MM.1S (cell line): ENCODE results near the gene AIRE.

ENCODE experiments used
- EZH2 ChIP-seq: fragments of 300-600 bp; sonication (generic); optimal IDR thresholded peaks from 2 replicates; pipeline ENCODE3; 2017; ENCODE audit warnings: low read depth, mild to moderate bottlenecking, antibody characterized with exemption, low read length, mixed read lengths
- EZH2phosphoT487 ChIP-seq: fragments of 300-600 bp; sonication (generic); IDR thresholded peaks from 2 replicates; pipeline ENCODE4 v1.6.1; 2018; ENCODE audit warnings: antibody characterized with exemption, low read length
- TF ChIP-seq, protein P1 (sequence below): fragments of 300-600 bp; sonication (generic); IDR thresholded peaks from 2 replicates; pipeline ENCODE4 v1.5.1; 2016; ENCODE audit warnings: antibody characterized with exemption, low read length, mixed read lengths

DNA sequence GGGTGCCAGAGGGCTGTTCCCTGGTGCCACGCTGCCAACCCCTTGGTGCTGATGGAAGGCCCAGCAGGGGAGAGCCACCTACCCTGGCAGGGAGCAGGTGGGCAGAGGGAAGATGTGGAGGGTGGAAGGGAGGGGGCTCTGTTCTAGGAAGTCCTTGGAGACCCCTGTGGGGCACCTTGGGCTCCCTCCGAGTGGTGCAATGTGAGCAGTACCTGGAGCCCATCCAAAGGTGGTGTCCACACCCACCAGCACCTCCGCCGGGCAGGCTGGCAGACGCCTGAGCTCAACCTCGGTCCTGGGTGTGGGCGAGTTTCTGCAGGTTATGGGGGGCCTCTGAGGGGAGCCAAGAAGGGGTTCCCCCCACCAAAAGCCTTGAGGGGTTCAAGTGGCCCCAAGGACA, 12.6 kb upstream of the AIRE start:
- TF ChIP-seq, protein P1, sequence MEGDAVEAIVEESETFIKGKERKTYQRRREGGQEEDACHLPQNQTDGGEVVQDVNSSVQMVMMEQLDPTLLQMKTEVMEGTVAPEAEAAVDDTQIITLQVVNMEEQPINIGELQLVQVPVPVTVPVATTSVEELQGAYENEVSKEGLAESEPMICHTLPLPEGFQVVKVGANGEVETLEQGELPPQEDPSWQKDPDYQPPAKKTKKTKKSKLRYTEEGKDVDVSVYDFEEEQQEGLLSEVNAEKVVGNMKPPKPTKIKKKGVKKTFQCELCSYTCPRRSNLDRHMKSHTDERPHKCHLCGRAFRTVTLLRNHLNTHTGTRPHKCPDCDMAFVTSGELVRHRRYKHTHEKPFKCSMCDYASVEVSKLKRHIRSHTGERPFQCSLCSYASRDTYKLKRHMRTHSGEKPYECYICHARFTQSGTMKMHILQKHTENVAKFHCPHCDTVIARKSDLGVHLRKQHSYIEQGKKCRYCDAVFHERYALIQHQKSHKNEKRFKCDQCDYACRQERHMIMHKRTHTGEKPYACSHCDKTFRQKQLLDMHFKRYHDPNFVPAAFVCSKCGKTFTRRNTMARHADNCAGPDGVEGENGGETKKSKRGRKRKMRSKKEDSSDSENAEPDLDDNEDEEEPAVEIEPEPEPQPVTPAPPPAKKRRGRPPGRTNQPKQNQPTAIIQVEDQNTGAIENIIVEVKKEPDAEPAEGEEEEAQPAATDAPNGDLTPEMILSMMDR: no peak
- TF ChIP-seq EZH2 (no peak), EZH2phosphoT487 (no peak)
